Measurements from ENCODE around the gene SREBF1.

GRCh38 chr17:17845046-17845775 is 8.4 kb upstream of the SREBF1 start:
- TF ChIP-seq POLR2A (IDR thresholded peaks at IDR 0.05; ENCODE audit: low read length): no peak
- TF ChIP-seq GATA1 (IDR thresholded peaks at IDR 0.05; ENCODE audit: low read depth, low read length): no peak

Measured in erythroblast (primary cell).